ENCODE measurements around the gene NTSR1.

The NTSR1 gene

DNA sequence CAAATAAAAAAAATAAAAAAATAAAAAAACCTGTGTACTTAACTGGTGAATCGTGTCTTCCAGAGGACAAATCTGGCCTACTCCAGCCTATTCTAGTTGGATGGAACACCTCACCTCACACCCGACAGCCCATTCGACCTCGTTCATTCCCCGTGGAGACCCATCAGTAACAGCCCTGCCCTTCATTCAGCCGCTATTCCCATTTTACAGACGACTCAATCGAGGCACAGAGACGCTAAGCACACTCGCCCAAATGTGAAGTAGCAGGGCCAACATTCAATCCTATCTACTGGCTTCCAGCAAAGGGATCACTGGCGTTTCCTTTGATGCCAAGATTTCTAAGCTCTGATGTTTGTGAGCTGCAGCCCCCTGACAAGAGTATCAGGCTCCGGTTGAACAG, 1.8 kb upstream of the NTSR1 start:
- H3K27me3 ChIP-seq = peaks cover 41% of the 10 kb centered on the region
- H3K9me3 ChIP-seq = no peaks in the 10 kb centered on the region
- H3K4me3 ChIP-seq (ENCODE audit: low read depth, low read length) = no peak overlapping the region
- TF ChIP-seq, protein P1, sequence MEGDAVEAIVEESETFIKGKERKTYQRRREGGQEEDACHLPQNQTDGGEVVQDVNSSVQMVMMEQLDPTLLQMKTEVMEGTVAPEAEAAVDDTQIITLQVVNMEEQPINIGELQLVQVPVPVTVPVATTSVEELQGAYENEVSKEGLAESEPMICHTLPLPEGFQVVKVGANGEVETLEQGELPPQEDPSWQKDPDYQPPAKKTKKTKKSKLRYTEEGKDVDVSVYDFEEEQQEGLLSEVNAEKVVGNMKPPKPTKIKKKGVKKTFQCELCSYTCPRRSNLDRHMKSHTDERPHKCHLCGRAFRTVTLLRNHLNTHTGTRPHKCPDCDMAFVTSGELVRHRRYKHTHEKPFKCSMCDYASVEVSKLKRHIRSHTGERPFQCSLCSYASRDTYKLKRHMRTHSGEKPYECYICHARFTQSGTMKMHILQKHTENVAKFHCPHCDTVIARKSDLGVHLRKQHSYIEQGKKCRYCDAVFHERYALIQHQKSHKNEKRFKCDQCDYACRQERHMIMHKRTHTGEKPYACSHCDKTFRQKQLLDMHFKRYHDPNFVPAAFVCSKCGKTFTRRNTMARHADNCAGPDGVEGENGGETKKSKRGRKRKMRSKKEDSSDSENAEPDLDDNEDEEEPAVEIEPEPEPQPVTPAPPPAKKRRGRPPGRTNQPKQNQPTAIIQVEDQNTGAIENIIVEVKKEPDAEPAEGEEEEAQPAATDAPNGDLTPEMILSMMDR (IDR thresholded peaks at IDR 0.05; ENCODE audit: low read depth, low read length) = no peak
- H3K36me3 ChIP-seq = no peaks in the 10 kb centered on the region
- no peak for DNase-seq
- peaks cover 14% of the 10 kb centered on the region for H3K4me1 ChIP-seq

DNA sequence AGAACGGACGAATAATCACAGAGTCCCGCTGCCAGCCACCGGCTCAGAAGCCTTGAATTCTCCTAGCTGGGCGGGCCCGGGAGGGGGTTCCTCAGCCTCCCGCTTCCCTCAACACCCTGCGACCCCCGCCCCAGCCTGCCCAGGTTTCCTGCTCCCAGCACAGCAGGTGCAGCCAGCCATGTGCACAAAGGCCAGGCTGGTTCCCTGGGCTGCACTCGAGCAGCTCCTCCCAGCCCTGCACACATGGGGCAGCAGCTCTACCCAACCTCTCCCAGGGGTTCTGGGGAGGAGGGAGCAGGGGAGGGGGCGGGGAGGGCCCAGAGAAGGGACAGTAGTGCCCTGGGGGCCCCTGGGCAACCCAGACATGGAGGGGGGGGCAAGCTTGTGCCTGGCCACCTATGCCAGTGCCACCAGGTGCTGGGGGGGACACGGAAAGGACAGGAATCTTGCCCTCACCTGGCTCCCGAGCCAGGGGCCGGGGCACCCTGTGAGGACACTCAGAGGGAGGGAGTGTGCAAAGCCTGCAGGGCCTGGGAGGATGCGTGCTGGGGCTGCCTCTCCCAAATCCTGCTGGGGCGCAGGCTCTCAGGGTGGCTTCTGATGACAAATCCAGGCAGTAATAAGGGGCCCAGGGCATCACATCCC, 1.2 kb upstream of the NTSR1 start:
- TF ChIP-seq, protein P1 (IDR thresholded peaks at IDR 0.05; ENCODE audit: low read depth, low read length) = no peak
- H3K4me3 ChIP-seq (ENCODE audit: low read depth, low read length) = no peak overlapping the region

DNA sequence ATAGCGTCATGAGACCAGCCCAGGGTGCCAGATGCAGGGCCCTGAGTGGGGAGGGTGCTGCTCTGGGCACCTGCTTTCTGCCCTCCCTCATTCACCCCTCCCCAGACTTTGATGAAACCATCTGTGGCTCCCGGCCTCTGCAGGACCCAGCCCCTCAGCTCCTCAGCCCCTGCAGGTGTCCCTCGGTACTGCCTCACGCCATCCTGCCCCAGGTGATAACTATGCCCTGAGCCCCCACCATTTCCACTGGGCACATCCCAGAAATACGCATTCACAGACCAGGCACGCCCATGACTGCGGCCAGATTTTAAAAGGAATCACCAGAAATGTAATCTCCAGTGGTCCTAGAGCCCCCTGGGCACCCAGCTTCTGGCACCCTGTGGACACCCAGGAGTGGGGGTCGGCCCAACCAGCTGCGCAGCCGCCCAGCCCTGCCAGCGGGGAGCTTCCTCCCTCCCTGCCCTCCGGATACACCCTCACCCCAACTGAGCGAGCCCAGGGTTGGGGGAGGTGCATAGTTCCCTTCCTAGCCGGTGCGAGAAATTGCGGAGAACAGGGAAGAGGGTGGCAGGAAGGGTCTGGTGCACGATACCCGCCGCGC, 615 bp upstream of the NTSR1 start:
- H3K27me3 ChIP-seq = peaks cover 42% of the 10 kb centered on the region
- peaks cover 13% of the 10 kb centered on the region for H3K4me1 ChIP-seq
- H3K4me3 ChIP-seq (ENCODE audit: low read depth, low read length) = no peak overlapping the region
- TF ChIP-seq, protein P1 (IDR thresholded peaks at IDR 0.05; ENCODE audit: low read depth, low read length) = peak; percentile 48
- peak; percentile 49 for DNase-seq
- H3K36me3 ChIP-seq = no peaks in the 10 kb centered on the region
- H3K9me3 ChIP-seq = no peaks in the 10 kb centered on the region

More for the DNA sequence above, 1.2 kb upstream of the NTSR1 start:
- peaks cover 14% of the 10 kb centered on the region for H3K4me1 ChIP-seq
- DNase-seq = no peak
- H3K36me3 ChIP-seq = no peaks in the 10 kb centered on the region
- H3K27me3 ChIP-seq = peaks cover 42% of the 10 kb centered on the region
- H3K9me3 ChIP-seq = no peaks in the 10 kb centered on the region

DNA sequence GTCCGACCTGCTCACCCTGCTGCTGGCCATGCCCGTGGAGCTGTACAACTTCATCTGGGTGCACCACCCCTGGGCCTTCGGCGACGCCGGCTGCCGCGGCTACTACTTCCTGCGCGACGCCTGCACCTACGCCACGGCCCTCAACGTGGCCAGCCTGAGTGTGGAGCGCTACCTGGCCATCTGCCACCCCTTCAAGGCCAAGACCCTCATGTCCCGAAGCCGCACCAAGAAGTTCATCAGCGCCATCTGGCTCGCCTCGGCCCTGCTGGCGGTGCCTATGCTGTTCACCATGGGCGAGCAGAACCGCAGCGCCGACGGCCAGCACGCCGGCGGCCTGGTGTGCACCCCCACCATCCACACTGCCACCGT, 885 bp downstream of the NTSR1 start:
- TF ChIP-seq, protein P1 (IDR thresholded peaks at IDR 0.05; ENCODE audit: low read depth, low read length) = no peak
- Histone ChIP-seq H3K36me3 (no peaks in the 10 kb centered on the region), H3K4me3 (ENCODE audit: low read depth, low read length) (no peak overlapping the region), H3K9me3 (no peaks in the 10 kb centered on the region), H3K4me1 (no peaks in the 10 kb centered on the region), H3K27me3 (peaks cover 42% of the 10 kb centered on the region)
- DNase-seq = no peak

DNA sequence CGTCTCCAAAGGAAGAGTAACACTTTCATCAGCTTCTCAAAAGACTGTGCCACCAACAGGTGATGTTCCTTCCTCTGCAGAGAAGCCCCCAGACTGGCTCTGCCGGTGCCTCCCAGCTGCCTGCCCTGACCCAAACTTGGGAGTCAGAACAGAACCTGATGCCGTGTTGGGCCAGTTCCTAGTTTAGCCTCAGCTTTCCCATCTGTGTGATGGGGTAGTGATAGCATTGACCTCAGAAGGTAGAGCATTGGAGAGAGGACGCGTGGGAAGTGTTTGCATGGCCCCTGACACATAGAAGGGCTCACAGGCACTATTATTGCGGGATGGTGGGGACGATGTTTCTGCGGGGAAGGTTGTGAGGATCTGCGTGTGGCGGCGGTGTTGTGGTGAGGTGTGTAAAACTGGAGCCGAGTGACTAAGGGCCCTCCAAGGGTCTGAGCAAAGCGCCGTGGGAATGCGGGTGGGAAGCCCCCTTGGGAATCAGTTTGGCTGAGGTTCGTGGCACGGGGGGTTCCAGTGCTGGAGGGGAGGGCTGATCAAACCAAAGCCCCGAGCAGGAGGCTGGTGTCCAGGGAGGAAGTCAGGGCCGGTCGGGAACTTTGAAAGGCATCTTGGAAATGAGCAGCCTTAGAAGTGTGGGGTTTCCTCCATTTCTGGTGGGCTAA, 1.7 kb downstream of the NTSR1 start:
- no peak for DNase-seq
- H3K9me3 ChIP-seq = no peaks in the 10 kb centered on the region
- H3K27me3 ChIP-seq = peaks cover 42% of the 10 kb centered on the region
- TF ChIP-seq, protein P1 (IDR thresholded peaks at IDR 0.05; ENCODE audit: low read depth, low read length) = no peak
- no peaks in the 10 kb centered on the region for H3K36me3 ChIP-seq
- no peak overlapping the region for H3K4me3 ChIP-seq (ENCODE audit: low read depth, low read length)
- no peaks in the 10 kb centered on the region for H3K4me1 ChIP-seq

All from BE2C (cell line).